Stimulated activated CD4-positive, alpha-beta T cell treated with anti-CD3 and anti-CD28 coated beads, TNF-alpha, amount 100 ng/mL, for 24 hours (primary cell): Measurements from ENCODE around the gene BTBD19.

Source experiments
- DNase-seq, 3 experiments: peaks; one replicate each; pipeline ENCODE4 v3.0.0-alpha.2; 2020; ENCODE audit warnings: low read depth in 3 of 3

Gene BTBD19

DNA sequence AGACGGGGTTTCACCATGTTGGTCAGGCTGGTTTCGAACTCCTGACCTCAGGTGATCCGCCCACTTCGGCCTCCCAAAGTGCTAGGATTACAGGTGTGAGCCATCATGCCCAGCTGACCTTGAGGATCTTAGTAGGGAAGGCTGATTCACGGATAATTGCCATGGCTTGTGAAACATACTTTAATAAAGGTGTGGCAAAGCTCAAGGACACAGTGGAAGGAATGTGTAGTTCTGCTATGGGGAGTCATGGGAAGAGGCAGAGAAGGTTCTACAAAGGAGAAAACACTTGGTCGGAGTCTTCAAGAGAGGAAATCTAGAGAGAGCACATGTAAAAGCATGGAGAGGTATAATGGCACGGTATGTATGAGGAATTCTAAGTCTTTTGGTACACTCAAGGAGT, 47.4 kb downstream of the BTBD19 start:
- DNase-seq: no peak

GRCh38 chr1:44857446-44857845, 49.1 kb downstream of the BTBD19 start:
- DNase-seq: no peak

DNA sequence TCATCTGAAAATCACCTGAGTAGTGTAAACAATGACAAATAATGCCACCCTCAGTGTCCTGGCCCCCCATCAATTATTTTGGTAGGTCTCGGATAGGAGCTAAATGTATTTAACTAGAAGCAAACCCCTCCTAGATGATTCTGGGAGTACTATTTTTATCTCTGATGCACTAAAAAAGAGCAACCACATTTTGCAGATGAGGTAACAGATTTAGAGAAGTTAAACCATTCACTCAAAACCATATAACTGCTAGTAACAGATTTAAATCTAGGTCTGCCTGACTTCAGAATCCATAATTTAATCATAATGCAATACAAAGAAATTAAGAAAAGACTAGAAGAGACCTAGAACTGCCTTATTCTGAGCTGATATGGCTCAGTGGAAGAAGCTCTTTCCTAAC, 52.0 kb downstream of the BTBD19 start:
- DNase-seq: no peak

GRCh38 chr1:44860891-44861425, 52.6 kb downstream of the BTBD19 start:
- DNase-seq: no peak

GRCh38 chr1:44862829-44863401, 54.6 kb downstream of the BTBD19 start:
- DNase-seq: no peak
